Panc1 (cell line): ENCODE measurements around the gene UNC5B. TPM values are rescaled to one million over a fixed set of nuclear protein-coding genes. Genes with fewer than 3 reads are reported as not detected.

Source experiments
- ATAC-seq: fragments of 200-7000 bp; cut with Tn5 transposase; 2 replicates; pipeline ENCODE4 v1.9.1; 2020; ENCODE audit warnings: mild to moderate bottlenecking, moderate library complexity
- BruUV-seq: library from RNA; stranded (reverse); fragments of 400-500 nt; replicated peaks from 2 replicates; lab custom pipeline; 2021; lab: Mats Ljungman, UMichigan
- CTCF ChIA-PET: fragments of 300-600 bp; sonication (Branson Sonifier 250); formaldehyde crosslinking; loops from one replicate; lab custom pipeline; 2022; ENCODE audit warnings: antibody characterized with exemption; lab: Charles Lee
- POLR2A ChIA-PET: fragments of 300-600 bp; sonication (Branson Sonifier 250); formaldehyde crosslinking; loops from one replicate; lab custom pipeline; 2022; ENCODE audit warnings: antibody characterized with exemption; lab: Charles Lee
- DNase-seq: peaks from one replicate; pipeline ENCODE4 v3.0.0-alpha.2; 2010; ENCODE audit warnings: low read depth, low spot score
- H3K27ac ChIP-seq: 2 replicates; pipeline ENCODE4 v1.5.1; 2011; ENCODE audit warnings: mild to moderate bottlenecking, low read length, inconsistent platforms
- H3K27me3 ChIP-seq: fragments of 200-500 bp; sonication (Bioruptor generic); 2 replicates; pipeline ENCODE4 v1.6.0; 2014; ENCODE audit warnings: low read length, inconsistent platforms; ENCODE audit not compliant: control insufficient read depth, insufficient read depth
- H3K36me3 ChIP-seq: fragments of 200-500 bp; sonication (Bioruptor generic); 2 replicates; pipeline ENCODE4 v1.5.1; 2014; ENCODE audit warnings: inconsistent platforms, mild to moderate bottlenecking, low read length, moderate library complexity; ENCODE audit not compliant: control insufficient read depth, insufficient read depth
- H3K4me1 ChIP-seq: 2 replicates; pipeline ENCODE4 v1.5.1; 2011; ENCODE audit warnings: inconsistent platforms, mild to moderate bottlenecking, low read length, moderate library complexity; ENCODE audit not compliant: control insufficient read depth, insufficient read depth
- H3K4me3 ChIP-seq, 2 experiments: 2 replicates each; pipeline ENCODE4 v1.5.1; 2011 to 2012; ENCODE audit warnings: low read depth in 2 of 2, low read length in 2 of 2, mild to moderate bottlenecking in 2 of 2, inconsistent platforms in 1 of 2, moderate library complexity in 1 of 2
- H3K9me3 ChIP-seq: fragments of 200-500 bp; sonication (Bioruptor generic); 2 replicates; pipeline ENCODE4 v1.5.1; 2014; ENCODE audit warnings: low read depth, mild to moderate bottlenecking, inconsistent platforms, low read length, moderate library complexity; ENCODE audit not compliant: control insufficient read depth, insufficient read depth
- CTCF ChIP-seq: fragments of 450-650 bp; IDR thresholded peaks from 2 replicates; pipeline ENCODE4 v1.5.1; 2017; ENCODE audit warnings: mild to moderate bottlenecking
- POLR2AphosphoS5 ChIP-seq: IDR thresholded peaks from 2 replicates; pipeline ENCODE4 v1.6.1; 2012; ENCODE audit warnings: mild to moderate bottlenecking, low read depth, low read length, moderate library complexity
- REST ChIP-seq, 2 experiments: IDR thresholded peaks; 2 replicates each; pipeline ENCODE4 v1.6.1; 2011 to 2012; ENCODE audit warnings: low read depth in 2 of 2, control low read depth in 1 of 2, low read length in 1 of 2, mild to moderate bottlenecking in 1 of 2, moderate library complexity in 1 of 2; ENCODE audit not compliant: insufficient read depth in 1 of 2
- SIN3A ChIP-seq: IDR thresholded peaks from 2 replicates; pipeline ENCODE4 v1.6.1; 2012; ENCODE audit warnings: low read depth, mild to moderate bottlenecking, low read length, moderate library complexity, borderline replicate concordance; ENCODE audit not compliant: insufficient read depth
- TCF7L2 ChIP-seq: IDR thresholded peaks from 2 replicates; pipeline ENCODE4 v1.6.1; 2011; ENCODE audit warnings: mild to moderate bottlenecking, low read depth, low read length, inconsistent platforms
- in situ Hi-C: cut with HindIII; loops from 2 replicates; pipeline ENCODE4 v1.10.0; 2016; ENCODE audit warnings: low sequenced_read_pairs, low pct_unique_long_range_greater_than_20kb
- intact Hi-C: fragments of 100-400 bp; cut with micrococcal nuclease; formaldehyde crosslinking; loops from one replicate; pipeline ENCODE4 v1.10.0; 2022; ENCODE audit not compliant: unreplicated experiment
- total RNA-seq: library from RNA; stranded (reverse); gene quantifications from one replicate; pipeline ENCODE4 v1.2.1, GENCODE V29; 2021; ENCODE audit not compliant: unreplicated experiment

Gene UNC5B
- total RNA-seq, 1 experiment from 2014 or later: 1.1 TPM

DNA sequence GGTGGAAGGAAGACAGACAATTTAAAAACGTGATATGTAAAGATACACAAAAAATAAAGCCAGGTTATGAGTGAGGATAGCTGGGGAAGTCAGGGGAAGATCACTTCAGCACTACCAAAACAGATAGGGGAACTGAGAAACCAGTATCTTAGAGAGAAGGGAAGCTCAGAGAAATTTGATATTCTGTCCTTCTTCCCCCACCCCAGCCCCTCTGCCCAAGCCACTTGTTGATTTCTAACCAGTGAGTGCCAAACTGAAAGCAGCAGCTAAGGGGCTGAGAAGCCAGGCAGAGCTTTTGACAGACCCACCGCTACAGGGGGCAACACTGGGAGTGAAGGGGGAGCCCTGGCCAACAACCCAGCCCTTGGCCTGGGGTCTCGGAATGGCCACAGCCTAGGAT, 97.5 kb downstream of the UNC5B start:
- no peaks in the 10 kb centered on the region for H3K36me3 ChIP-seq
- intact Hi-C loops (loop anchor here (5.0 to 10.0 kb wide), 3 partner anchors 297 to 505 kb away; no protein-coding TSS in a partner anchor), in situ Hi-C loops (no loop called here)
- no peaks in the 10 kb centered on the region; the same call in 1 of the 2 replicates for H3K4me1 ChIP-seq
- POLR2A ChIA-PET: no interaction called here
- no peak overlapping the region for H3K27ac ChIP-seq
- no peak for TF ChIP-seq CTCF
- TF ChIP-seq SIN3A: no peak
- TF ChIP-seq POLR2AphosphoS5: no peak
- TF ChIP-seq TCF7L2: no peak
- no peak for TF ChIP-seq REST (IDR thresholded peaks at IDR 0.05; ENCODE audit: insufficient read depth in 1 of 2, low read depth in 2 of 2, low read length in 1 of 2)
- ATAC-seq: no peak
- H3K27me3 ChIP-seq: no peaks in the 10 kb centered on the region; the same call in 1 of the 2 replicates
- H3K9me3 ChIP-seq: no peaks in the 10 kb centered on the region
- CTCF ChIA-PET: no interaction called here
- no peak for DNase-seq
- no TSS peak for BruUV-seq
- H3K4me3 ChIP-seq: no peak overlapping the region

GRCh38 chr10:71312220-71312619, 99.8 kb downstream of the UNC5B start:
- CTCF ChIA-PET: interaction anchor here (0.6 kb wide), 1 partner anchor 397 kb away, joined by 3 read pairs; no protein-coding TSS in a partner anchor
- in situ Hi-C loops: no loop called here

More at GRCh38 chr10:71312220-71312619, 99.8 kb downstream of the UNC5B start:
- H3K9me3 ChIP-seq: no peaks in the 10 kb centered on the region
- no peaks in the 10 kb centered on the region; the same call in 1 of the 2 replicates for H3K4me1 ChIP-seq
- no TSS peak for BruUV-seq
- no peak for ATAC-seq
- no peak for DNase-seq
- no peaks in the 10 kb centered on the region for H3K36me3 ChIP-seq
- no peak overlapping the region for H3K27ac ChIP-seq
- POLR2A ChIA-PET: no interaction called here
- TF ChIP-seq CTCF (no peak), TCF7L2 (no peak), POLR2AphosphoS5 (no peak), REST (IDR thresholded peaks at IDR 0.05; ENCODE audit: insufficient read depth in 1 of 2, low read depth in 2 of 2, low read length in 1 of 2) (no peak), SIN3A (no peak)
- no peaks in the 10 kb centered on the region; the same call in 1 of the 2 replicates for H3K27me3 ChIP-seq
- H3K4me3 ChIP-seq: no peak overlapping the region
- intact Hi-C loops: loop anchor here (5.0 to 10.0 kb wide), 3 partner anchors 295 to 503 kb away; no protein-coding TSS in a partner anchor
